GM23338 (cell line): ENCODE data around the gene LMNTD2. TPM values are rescaled to one million over a fixed set of nuclear protein-coding genes. Genes with fewer than 3 reads are reported as not detected.

ENCODE experiments used
- ATAC-seq: fragments of 200-7000 bp; cut with Tn5 transposase; 3 replicates; pipeline ENCODE4 v1.9.1; 2020
- DNase-seq: peaks from one replicate; pipeline ENCODE4 v3.0.0-alpha.2; 2015; ENCODE audit warnings: low spot score
- H2AFZ ChIP-seq: fragments of 200-600 bp; sonication (generic); 2 replicates; pipeline ENCODE4 v1.8.0; 2016; ENCODE audit warnings: antibody characterized with exemption, mild to moderate bottlenecking, moderate library complexity
- H3F3A ChIP-seq: fragments of 200-600 bp; sonication (generic); replicated peaks from 2 replicates; pipeline ENCODE4 v1.8.0; 2017; ENCODE audit warnings: antibody characterized with exemption, mixed run types, low read depth
- H3K27ac ChIP-seq: fragments of 200-600 bp; sonication (generic); 2 replicates; pipeline ENCODE4 v1.6.1; 2016; ENCODE audit warnings: low read depth
- H3K27me3 ChIP-seq: fragments of 200-600 bp; sonication (generic); 2 replicates; pipeline ENCODE4 v1.8.0; 2016; ENCODE audit warnings: mild to moderate bottlenecking, mixed run types, moderate library complexity; ENCODE audit not compliant: insufficient read depth
- H3K36me3 ChIP-seq: fragments of 200-600 bp; sonication (generic); 2 replicates; pipeline ENCODE4 v1.8.0; 2016; ENCODE audit warnings: mild to moderate bottlenecking; ENCODE audit not compliant: insufficient read depth
- H3K4me1 ChIP-seq: fragments of 200-600 bp; sonication (generic); 2 replicates; pipeline ENCODE4 v1.8.0; 2016; ENCODE audit warnings: mild to moderate bottlenecking, moderate library complexity; ENCODE audit not compliant: insufficient read depth
- H3K4me2 ChIP-seq: fragments of 200-600 bp; sonication (generic); 2 replicates; pipeline ENCODE4 v1.7.1; 2017; ENCODE audit warnings: mixed run types
- H3K4me3 ChIP-seq: fragments of 200-600 bp; sonication (generic); 2 replicates; pipeline ENCODE4 v1.6.1; 2016; ENCODE audit warnings: mixed run types
- H3K79me2 ChIP-seq: fragments of 200-600 bp; sonication (generic); replicated peaks from 2 replicates; pipeline ENCODE4 v1.8.0; 2017; ENCODE audit warnings: mild to moderate bottlenecking; ENCODE audit not compliant: insufficient read depth
- H3K9me2 ChIP-seq: fragments of 200-600 bp; sonication (generic); 2 replicates; pipeline ENCODE4 v1.8.0; 2017; ENCODE audit not compliant: insufficient read depth
- H4K20me1 ChIP-seq: fragments of 200-600 bp; sonication (generic); replicated peaks from 2 replicates; pipeline ENCODE4 v1.8.0; 2017; ENCODE audit warnings: mild to moderate bottlenecking; ENCODE audit not compliant: insufficient read depth
- H3K27ac Mint-ChIP-seq: 2 replicates; pipeline ENCODE4 v1.8.0; 2020; ENCODE audit warnings: inconsistent platforms, mild to moderate bottlenecking, moderate library complexity, mixed read lengths
- H3K27me3 Mint-ChIP-seq: 3 replicates; pipeline ENCODE4 v1.8.0; 2022; ENCODE audit warnings: low read depth, mild to moderate bottlenecking, moderate library complexity, mixed read lengths, inconsistent platforms; ENCODE audit not compliant: insufficient read depth, poor library complexity
- H3K36me3 Mint-ChIP-seq: 3 replicates; pipeline ENCODE4 v1.8.0; 2021; ENCODE audit warnings: low read depth, mild to moderate bottlenecking, inconsistent platforms, moderate library complexity, mixed read lengths
- H3K4me1 Mint-ChIP-seq: 3 replicates; pipeline ENCODE4 v1.8.0; 2020; ENCODE audit warnings: mild to moderate bottlenecking, inconsistent platforms, mixed read lengths
- H3K4me3 Mint-ChIP-seq: 3 replicates; pipeline ENCODE4 v1.8.0; 2021; ENCODE audit warnings: moderate library complexity, mild to moderate bottlenecking, inconsistent platforms, mixed read lengths
- H3K9me3 Mint-ChIP-seq: 3 replicates; pipeline ENCODE4 v1.8.0; 2020; ENCODE audit warnings: moderate library complexity, mild to moderate bottlenecking, inconsistent platforms, mixed read lengths
- CREB1 ChIP-seq: fragments of 250-450 bp; sonication (Bioruptor Pico); IDR thresholded peaks from 2 replicates; pipeline ENCODE4 v1.5.0; 2020; ENCODE audit warnings: low read depth, mild to moderate bottlenecking, moderate library complexity
- CTCF ChIP-seq, 2 experiments: fragments of 200-600 bp in 1 of 2; sonication (generic) in 1 of 2; conservative IDR thresholded peaks; 2 replicates each; pipeline versions ENCODE4 v1.5.1 to v1.6.1; 2016 to 2017; ENCODE audit warnings: antibody characterized with exemption in 2 of 2, low read depth in 2 of 2, mild to moderate bottlenecking in 2 of 2, moderate library complexity in 1 of 2
- ETS1 ChIP-seq: IDR thresholded peaks from 2 replicates; pipeline ENCODE4 v1.6.1; 2016; ENCODE audit warnings: antibody characterized with exemption
- EZH2 ChIP-seq: fragments of 200-600 bp; sonication (generic); IDR thresholded peaks from one replicate; pipeline ENCODE4 v1.8.0; 2017; ENCODE audit warnings: antibody characterized with exemption, mild to moderate bottlenecking, low read depth; ENCODE audit not compliant: unreplicated experiment
- EZH2phosphoT487 ChIP-seq: fragments of 200-600 bp; sonication (generic); IDR thresholded peaks from one replicate; pipeline ENCODE4 v1.8.1; 2018; ENCODE audit warnings: antibody characterized with exemption; ENCODE audit not compliant: unreplicated experiment
- JUNB ChIP-seq: IDR thresholded peaks from one replicate; pipeline ENCODE4 v1.6.1; 2016; ENCODE audit warnings: antibody characterized with exemption; ENCODE audit not compliant: unreplicated experiment
- NANOG ChIP-seq: IDR thresholded peaks from 2 replicates; pipeline ENCODE4 v1.6.1; 2016; ENCODE audit warnings: antibody characterized with exemption, borderline replicate concordance
- POLR2AphosphoS5 ChIP-seq: IDR thresholded peaks from 2 replicates; pipeline ENCODE4 v1.6.1; 2016; ENCODE audit warnings: antibody characterized with exemption, low read depth
- REST ChIP-seq: IDR thresholded peaks from one replicate; pipeline ENCODE4 v1.6.1; 2018; ENCODE audit warnings: antibody characterized with exemption; ENCODE audit not compliant: unreplicated experiment
- STAT1 ChIP-seq: IDR thresholded peaks from one replicate; pipeline ENCODE4 v1.6.1; 2016; ENCODE audit warnings: antibody characterized with exemption; ENCODE audit not compliant: unreplicated experiment
- ZNF114 ChIP-seq: fragments of 250-450 bp; sonication (Bioruptor Pico); IDR thresholded peaks from 2 replicates; pipeline ENCODE4 v1.5.0; 2020; ENCODE audit warnings: mild to moderate bottlenecking, moderate library complexity
- ZNF331 ChIP-seq: fragments of 250-450 bp; sonication (Bioruptor Pico); IDR thresholded peaks from 2 replicates; pipeline ENCODE4 v1.5.0; 2020; ENCODE audit warnings: low read depth, mild to moderate bottlenecking, moderate library complexity
- ZNF462 ChIP-seq: fragments of 250-450 bp; sonication (Bioruptor Pico); IDR thresholded peaks from 2 replicates; pipeline ENCODE4 v1.5.0; 2020; ENCODE audit warnings: mild to moderate bottlenecking, moderate library complexity
- polyA plus RNA-seq: library from polyadenylated mRNA; unstranded; fragments of >200 nt; fragmentation: Nextera tagmentation; extraction: Ambion mirVana; gene quantifications from 2 replicates; pipeline ENCODE4 v1.2.1, GENCODE V29; 2016
- total RNA-seq: library from RNA; depleted of rRNA; stranded (reverse); fragments of >200 nt; shearing (Covaris generic); gene quantifications from 2 replicates; pipeline ENCODE4 v1.2.3, GENCODE V29; 2014

LMNTD2 gene
- total and polyA plus RNA-seq, 2 experiments from 2014 or later, result 1.3 to 2.1 TPM

- H3K27ac ChIP-seq, result no peak overlapping the region
- peak; percentile 17; the same call in 2 of the 3 replicates for ATAC-seq
- peaks cover 13% of the 10 kb centered on the region for H3K27me3 Mint-ChIP-seq
- no peak overlapping the region for H3K4me3 ChIP-seq
- H3K9me2 ChIP-seq, result no peaks in the 10 kb centered on the region
- no peaks in the 10 kb centered on the region; the same call in 2 of the 3 replicates for H3K4me1 Mint-ChIP-seq
- peaks cover 21% of the 10 kb centered on the region for H3F3A ChIP-seq
- H3K27me3 ChIP-seq, result no peaks in the 10 kb centered on the region
- H2AFZ ChIP-seq, result no peak overlapping the region
- peaks cover 34% of the 10 kb centered on the region for H3K36me3 ChIP-seq
- no peaks in the 10 kb centered on the region for H3K4me1 ChIP-seq
- H3K79me2 ChIP-seq, result 0 out of 2 replicates have a peak, but pooled peaks cover 4% of the 10 kb centered on the region
- H3K4me3 Mint-ChIP-seq, result no peak overlapping the region
- H3K36me3 Mint-ChIP-seq, result peaks cover 59% of the 10 kb centered on the region
- no peak overlapping the region for H3K27ac Mint-ChIP-seq
- TF ChIP-seq EZH2phosphoT487 (no peak), JUNB (no peak), STAT1 (no peak), CREB1 (CRISPR knock-in tag) (no peak), ZNF331 (no peak), EZH2 (no peak), CTCF (conservative IDR thresholded peaks at IDR 0.05; ENCODE audit: low read depth in 2 of 2) (no peak), ZNF114 (CRISPR knock-in tag) (no peak), ZNF462 (no peak), POLR2AphosphoS5 (no peak), NANOG (no peak), ETS1 (no peak), REST (no peak)
- no peak for DNase-seq
- no peak overlapping the region for H3K4me2 ChIP-seq
- peaks cover 3% of the 10 kb centered on the region; the same call in 1 of the 2 replicates for H4K20me1 ChIP-seq
- no peaks in the 10 kb centered on the region for H3K9me3 Mint-ChIP-seq
Observed at GRCh38 chr11:606245-606644, 45.7 kb upstream of the LMNTD2 start.
